ENCODE results near the gene CYP26B1. TPM values are rescaled to one million over a fixed set of nuclear protein-coding genes. Genes with fewer than 3 reads are reported as not detected.

CYP26B1 gene
- total RNA-seq, 1 experiment from 2014 or later: 0.42 TPM

GRCh38 chr2:72109904-72110303, 37.8 kb downstream of the CYP26B1 start:
- ChIA-PET CTCF (interaction anchor here (0.7 to 1.1 kb wide), 2 partner anchors 40 to 186 kb away, joined by 3 read pairs; no protein-coding TSS in a partner anchor), POLR2A (no interaction called here)
- Mint-ChIP-seq H3K27me3 (ENCODE audit: low read depth) (peaks cover 9% of the 10 kb centered on the region), H3K4me1 (no peaks in the 10 kb centered on the region), H3K4me3 (no peak overlapping the region), H3K27ac (no peak overlapping the region), H3K9me3 (peaks cover 30% of the 10 kb centered on the region), H3K36me3 (peaks cover 23% of the 10 kb centered on the region)
- no peak for DNase-seq (ENCODE audit: low spot score)
- no peak for TF ChIP-seq TEAD1 (CRISPR knock-in tag; IDR thresholded peaks at IDR 0.05)
- no peak for TF ChIP-seq E2F5 (CRISPR knock-in tag; IDR thresholded peaks at IDR 0.05)
- TF ChIP-seq ATF3 (CRISPR knock-in tag; conservative IDR thresholded peaks at IDR 0.05): no peak
- no peak for TF ChIP-seq USF1 (CRISPR knock-in tag; IDR thresholded peaks at IDR 0.05)
- TF ChIP-seq CBFB (CRISPR knock-in tag; IDR thresholded peaks at IDR 0.05; ENCODE audit: low read depth): no peak
- no peak for TF ChIP-seq CTCF (IDR thresholded peaks at IDR 0.05)
- no peak for TF ChIP-seq ZNF219 (CRISPR knock-in tag; IDR thresholded peaks at IDR 0.05; ENCODE audit: borderline replicate concordance)
- no peak for TF ChIP-seq ZNF532 (CRISPR knock-in tag; IDR thresholded peaks at IDR 0.05; ENCODE audit: borderline replicate concordance)
- TF ChIP-seq STAT6 (CRISPR knock-in tag; conservative IDR thresholded peaks at IDR 0.05; ENCODE audit: low read depth): no peak
- no peak for TF ChIP-seq TCF7 (CRISPR knock-in tag; IDR thresholded peaks at IDR 0.05; ENCODE audit: low read depth)
- TF ChIP-seq ERG (CRISPR knock-in tag; IDR thresholded peaks at IDR 0.05): no peak
- TF ChIP-seq HMGXB4 (CRISPR knock-in tag; IDR thresholded peaks at IDR 0.05): no peak
- TF ChIP-seq ZNF416 (CRISPR knock-in tag; IDR thresholded peaks at IDR 0.05): no peak
- no peak for TF ChIP-seq HMGA2 (CRISPR knock-in tag; IDR thresholded peaks at IDR 0.05)
- no peak for ATAC-seq

Measured in WTC11 (cell line).